GM19467 (cell line): ENCODE results near the gene NCKAP5.

Experiments
- ATAC-seq: cut with Tn5 transposase; IDR thresholded peaks from one replicate; pipeline ENCODE4 v1.9.1; 2021; ENCODE audit warnings: mild to moderate bottlenecking, moderate library complexity; ENCODE audit not compliant: unreplicated experiment

NCKAP5 gene

DNA sequence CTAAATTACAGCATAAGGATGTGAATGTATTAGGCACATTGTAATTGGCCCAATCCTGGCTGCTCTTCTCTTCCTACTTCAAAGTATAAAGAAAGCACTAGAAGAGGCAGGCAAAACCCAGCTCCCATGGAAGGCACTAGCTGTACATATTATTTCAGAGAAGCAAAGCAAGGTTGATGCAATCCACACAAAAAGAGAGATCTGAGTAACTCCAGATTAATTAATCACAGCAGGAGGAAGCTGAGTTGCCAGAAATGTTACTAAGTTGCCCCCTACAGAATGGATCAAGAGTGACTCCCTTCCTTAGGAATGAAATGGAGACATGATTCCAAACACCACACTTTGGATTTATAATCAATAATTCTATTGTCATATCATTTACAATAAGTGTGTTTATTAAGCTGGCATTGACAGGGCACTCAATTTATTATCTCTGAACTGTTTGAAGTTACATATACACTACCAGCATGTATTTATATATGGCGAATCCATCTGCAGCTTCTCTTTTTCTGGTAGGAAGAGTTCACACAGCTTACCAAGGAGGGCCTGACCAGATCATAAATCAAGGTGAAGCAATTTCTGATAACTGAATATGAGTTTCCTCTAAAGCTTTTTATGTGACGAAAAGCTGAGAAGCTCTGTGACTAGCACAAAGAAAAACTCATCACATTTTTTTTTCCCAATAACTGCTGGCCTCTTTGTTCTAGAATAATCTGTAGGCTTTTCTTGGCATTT lies 505.2 kb downstream of the NCKAP5 start:
- no peak for ATAC-seq

DNA sequence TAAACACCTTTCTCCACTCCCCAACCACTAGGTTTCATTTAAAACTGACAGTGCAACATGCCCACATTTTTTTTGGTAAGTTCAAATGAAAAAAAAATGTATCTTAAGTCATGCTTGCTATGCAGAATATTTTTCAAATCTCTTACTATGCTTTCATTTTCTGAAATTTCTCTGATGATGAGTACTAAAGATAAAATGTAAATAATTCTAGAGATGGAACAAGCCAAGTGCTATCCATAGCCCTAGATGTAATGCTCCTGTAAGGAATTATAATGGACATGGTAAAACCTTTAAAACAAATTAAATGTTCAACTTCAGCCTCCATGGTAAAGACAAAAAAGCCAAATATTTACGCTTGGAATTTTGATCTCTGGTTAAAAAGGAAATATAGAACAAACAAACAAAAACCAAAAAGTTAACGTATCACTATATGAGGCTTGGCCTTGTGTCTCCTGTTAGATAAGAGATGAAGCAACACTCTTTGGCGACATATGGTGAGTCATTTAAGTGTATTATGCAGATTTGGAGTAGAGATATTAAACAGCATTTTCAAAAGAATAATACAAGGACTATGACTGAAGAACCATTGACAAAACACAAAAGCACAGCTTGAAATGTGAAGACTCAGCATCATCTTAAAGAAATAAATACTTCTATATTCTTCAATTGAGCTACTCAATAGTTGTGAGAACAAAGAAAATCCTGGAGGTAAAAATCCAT lies 506.2 kb downstream of the NCKAP5 start:
- no peak for ATAC-seq

DNA sequence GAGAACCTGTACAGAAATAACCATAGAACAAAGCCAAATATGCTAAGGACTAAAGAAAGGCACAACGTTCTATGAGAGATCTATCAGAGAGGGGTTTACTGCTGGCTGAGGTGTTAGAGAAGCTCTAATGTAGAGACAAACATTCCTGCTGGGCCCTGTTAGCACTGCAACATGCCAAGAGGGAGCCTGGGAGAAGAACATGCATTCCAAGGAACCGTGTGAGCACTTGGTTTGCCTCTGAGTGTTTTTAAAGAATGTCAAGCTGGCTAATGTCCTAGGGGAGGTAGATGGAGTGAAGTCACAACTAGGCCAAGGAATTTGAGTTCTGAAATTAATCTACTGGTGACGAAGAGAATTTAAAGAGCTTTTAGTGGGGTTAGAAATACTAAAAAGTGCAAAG lies 514.0 kb downstream of the NCKAP5 start:
- ATAC-seq: no peak

DNA sequence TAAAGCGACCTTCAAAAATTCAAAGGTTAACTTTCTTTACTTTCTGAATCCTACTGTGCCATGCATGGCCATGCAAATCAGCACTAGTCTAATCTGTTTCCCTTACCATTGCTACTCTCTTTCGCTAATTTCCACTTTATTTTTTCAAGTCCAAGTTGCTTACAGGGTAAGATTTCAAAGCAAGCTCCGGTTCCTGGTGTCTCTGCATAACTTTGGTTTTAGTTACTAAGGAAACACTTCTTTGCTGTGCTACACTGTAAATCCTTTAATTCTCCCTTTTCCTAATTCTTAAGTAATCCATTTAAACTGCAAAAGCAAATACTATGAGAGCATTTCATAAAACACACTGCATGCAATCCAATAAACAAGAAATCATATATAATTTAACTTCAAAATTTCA lies 514.7 kb downstream of the NCKAP5 start:
- ATAC-seq: no peak

DNA sequence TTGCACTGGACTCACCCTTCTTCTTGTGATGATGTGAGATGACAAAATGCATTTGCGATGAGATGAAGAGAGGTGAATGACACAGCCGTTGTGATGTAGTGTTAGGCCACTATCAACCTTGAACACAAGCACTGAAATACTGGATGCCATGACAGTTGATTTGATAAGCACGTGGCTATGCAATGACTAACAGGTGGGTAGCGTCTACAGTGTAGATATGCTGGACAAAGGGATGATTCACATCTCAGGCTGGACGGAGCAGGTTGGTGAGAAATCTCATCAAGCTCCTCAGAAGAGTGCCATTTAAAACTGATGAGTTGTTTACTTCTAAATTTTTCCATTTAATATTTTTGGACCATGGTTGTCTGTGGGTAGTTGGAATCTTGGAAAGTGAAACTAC lies 522.5 kb downstream of the NCKAP5 start:
- ATAC-seq: no peak

DNA sequence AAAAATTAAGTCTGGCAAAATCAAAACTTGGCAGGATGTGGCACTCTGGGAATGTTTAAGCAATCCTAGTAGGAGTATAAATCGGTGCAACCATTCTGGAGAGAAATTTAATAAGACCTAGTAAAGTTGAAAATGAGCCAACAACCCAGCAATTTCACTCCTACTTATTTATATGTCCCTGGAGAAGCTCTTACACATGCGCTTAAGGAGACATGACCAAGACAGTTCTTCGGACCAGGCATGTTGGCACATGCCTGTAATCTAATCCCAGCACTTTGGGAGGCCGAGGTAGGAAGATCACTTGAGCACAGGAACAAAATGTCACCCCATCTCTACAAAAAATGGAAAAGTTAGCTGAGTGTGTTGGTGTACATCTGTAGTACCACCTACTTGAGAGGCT lies 523.7 kb downstream of the NCKAP5 start:
- ATAC-seq: no peak

DNA sequence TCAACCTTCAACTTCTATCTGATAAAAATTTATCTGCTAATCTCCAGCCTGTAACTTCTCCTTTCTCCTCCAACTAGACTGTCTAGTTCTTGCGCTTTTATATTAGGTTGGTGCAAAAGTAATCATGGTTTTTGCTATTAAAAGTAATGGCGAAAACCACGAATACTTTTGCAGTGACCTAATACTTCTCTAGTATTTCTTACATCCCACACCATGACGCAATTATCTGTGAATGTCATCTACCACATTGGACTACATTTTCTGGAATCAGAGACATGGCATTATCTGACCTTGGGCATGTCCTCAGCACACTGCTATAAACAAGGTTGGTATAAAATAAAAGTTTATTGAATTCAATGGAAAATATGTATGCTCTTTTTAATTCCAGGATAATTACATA lies 528.1 kb downstream of the NCKAP5 start:
- ATAC-seq: no peak

DNA sequence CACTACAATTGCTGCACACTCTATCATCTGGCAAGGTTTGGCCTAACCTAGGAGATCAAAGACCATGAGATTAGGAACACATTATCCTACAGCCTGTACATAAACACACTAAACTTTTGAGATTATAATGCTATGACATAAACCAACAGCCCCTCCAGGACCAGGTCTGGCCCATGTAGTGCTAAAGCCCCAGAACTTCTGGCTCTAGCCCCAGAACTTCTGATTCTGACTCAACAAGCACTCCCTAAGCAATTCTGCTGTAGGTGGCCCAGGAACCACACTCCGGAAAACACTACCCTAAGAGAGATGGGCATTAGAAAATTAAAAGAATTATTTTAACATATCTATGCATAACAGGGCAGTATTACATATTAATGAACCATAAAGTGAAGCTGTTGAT lies 528.7 kb downstream of the NCKAP5 start:
- ATAC-seq: no peak

DNA sequence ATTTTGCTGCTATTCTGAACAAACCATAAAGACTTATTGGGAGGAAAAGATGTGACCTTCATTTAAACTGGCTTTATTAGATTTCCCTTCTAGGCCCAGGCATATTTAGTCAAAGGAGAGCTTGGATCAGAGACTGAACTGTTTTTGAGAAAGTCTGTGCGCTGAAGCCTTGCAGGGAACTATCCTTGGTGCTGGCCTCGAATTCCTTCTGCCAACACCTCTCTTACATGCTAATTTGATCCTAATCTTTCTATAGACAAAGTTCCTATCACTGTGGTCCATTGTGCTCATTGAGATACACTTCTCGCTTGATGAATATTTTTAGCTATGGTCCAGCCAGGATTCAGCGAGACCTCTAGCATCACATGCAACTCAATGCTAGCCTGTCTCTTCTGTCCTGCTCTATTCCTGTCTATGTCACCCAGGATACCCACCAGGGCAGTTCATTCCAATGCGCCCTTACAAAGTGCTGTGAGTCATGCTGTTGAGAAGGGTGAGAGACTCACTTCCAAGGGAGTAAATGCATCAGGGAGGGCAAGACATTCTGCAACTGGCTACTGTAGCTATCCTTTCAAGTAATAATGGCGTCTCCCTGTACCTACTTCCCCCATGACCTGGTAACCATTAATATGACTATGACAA lies 541.6 kb downstream of the NCKAP5 start:
- ATAC-seq: no peak

DNA sequence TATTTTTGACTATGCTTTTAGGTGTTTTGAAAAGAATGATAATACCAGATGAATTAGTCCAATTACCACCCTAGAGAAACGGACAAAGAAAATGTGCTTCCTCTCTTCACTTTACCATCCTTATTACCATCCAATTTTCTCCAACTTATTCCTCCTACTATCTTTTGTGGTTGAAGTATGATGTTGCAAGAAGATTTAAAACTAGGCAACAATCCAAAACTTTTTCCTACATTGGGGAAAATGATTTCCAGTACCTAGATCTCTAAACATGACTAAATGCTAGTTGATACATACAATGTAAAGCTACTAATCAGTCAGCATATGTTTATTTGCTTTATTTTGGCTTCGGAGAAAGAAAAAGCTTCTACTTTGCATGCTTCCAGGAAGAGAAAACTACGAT lies 543.3 kb downstream of the NCKAP5 start:
- no peak for ATAC-seq

DNA sequence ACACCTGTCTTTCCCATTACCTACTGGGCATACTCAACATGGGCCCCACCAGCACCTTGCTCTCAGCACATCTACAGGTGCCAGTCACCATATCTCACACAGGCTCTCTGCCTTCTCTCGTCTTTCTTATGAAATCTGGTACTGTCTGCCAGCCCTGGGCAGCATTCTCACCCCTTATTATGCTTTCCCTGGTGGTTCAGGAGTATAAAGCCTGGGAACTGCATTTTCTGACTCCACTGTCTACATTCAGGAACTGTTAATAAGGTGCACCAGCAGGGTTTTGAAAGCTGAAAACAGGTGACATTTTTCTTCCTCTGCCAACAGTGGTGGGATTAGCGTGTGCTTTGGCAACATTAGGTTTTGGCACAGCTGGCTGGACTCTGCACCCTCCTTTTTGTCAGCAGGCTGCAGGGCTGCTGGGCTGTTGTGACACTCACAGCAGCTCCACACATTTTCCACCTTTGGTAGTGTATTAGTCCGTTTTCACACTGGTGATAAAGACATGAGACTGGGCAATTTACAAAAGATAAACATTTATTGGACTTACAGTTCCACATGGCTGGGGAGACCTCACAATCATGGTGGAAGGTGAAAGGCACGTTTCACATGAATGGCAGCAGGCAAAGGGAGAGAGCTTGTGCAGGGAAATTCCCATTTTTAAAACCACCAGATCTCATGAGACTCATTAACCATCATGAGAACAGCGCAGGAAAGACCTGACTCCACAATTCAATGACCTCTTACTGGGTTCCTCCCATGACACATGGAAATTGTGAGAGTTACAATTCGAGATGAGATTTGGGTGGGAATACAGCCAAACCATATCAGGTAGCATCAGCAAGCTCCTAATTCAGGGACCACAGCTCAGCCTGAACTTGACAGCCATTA lies 555.2 kb downstream of the NCKAP5 start:
- ATAC-seq: no peak

DNA sequence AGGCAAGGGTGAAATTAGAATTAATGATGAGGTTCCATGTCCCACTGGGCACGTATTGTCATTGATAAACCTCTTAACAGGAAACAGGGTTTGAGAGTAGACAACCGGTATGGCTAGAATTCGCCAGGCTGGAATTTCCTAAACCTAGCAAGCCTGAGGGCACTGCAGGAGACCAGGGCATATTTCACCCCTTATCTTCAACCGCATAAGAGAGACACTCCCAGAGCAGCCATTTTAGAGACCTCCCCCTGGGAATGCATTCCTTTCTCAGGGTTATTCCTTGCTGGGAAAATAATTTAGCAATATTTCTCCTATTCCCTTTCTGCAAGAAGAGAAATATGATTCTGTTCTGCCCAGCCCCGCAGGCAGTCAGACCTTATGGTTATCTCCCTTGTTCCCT lies 563.6 kb downstream of the NCKAP5 start:
- ATAC-seq: no peak

DNA sequence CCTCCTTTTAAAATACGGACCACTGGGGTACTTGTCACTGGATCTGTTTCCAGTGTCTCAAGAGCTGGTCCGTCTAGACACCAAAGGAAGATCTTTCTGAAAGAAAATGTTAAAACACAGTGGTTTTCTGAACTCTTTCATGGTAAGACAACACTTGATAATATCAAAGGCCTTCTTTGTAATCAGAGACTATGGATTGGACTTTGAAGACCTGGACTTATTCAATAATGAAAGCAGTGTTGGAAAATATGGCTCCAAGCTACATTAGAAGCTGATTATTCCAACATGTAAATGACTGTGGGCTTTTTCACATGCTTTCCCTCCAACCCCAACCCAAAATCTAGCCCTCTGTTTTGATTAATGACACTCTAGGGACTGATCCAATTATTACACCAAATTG lies 568.8 kb downstream of the NCKAP5 start:
- no peak for ATAC-seq

DNA sequence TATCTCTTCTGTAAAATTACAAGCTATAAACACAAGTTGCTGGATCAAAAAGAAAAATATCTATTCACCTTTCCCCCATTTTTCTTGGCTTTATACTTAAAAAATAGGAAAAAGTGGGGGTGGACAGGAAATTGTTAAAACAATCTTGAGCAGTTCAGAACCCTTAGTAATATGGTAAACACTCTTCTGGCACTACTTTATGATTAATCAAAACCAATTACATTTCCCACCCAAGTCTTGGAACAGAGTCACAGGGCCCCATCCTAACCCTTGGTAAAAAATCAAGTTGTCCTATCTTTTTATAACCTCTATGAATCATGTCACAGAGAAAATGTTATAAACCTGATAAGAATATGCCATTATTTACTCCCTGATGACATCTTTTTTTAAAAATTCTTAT lies 570.0 kb downstream of the NCKAP5 start:
- no peak for ATAC-seq

DNA sequence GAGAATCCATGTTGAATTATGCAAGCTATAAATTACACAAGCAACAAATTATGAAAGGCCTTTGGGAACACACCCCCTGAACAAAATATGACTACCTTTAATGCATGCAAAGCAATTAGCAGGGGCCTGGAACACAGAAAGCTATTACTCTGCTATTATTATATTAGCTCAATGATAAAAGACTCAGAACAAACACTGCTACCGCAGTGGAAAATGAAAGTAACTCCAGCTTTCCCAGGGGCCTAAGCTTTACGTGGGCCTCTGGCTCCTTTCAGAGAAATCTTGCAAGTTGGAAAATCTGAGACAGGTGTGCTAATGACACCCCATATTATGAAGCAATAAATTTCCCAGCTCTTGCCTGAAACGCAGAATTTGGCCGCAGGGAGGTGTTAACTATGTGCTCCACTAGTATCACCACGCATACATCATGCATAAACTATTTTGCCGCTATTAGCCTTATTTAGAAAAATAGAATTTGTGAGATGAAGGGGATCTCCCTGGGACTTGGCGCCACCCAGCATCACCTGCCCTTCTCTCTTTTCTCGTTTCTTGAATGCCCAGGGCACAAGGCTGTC lies 576.7 kb downstream of the NCKAP5 start:
- ATAC-seq: no peak

DNA sequence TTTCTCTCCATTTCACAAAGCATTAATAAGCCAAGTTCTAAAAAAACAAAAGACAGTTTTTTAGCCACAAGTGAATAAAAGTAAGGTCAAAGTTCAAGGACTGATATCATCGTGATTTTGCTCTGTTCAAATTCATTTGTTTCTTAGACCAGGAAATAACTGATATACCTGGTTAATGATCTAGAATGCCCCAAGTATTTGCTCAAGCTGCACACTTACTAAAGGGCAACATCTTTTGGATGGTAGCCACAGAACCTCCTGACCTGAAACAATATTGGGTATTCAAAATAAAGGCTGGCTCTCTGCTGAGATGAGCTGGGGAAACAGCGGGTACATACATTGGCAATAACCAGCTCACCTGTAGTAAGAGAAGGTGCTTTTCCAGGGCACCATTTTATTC lies 583.5 kb downstream of the NCKAP5 start:
- ATAC-seq: no peak

DNA sequence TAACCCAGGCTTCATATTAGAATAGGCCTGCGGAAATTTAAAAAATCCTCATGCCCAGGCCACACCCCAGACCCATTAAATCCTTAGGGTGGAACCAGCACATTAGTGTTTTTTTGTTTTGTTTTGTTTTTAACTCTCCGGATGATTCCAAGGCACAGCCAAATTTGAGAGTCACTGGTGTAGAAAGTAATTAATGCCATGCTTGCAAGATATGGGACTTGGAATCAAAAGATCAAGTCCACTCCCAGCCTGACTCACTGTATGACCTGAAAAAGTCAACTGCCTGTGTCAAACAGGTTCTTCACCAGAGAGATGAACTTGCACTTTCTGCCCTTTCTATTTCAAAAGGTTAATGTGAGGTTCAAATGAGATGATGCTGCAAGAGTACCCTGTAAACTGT lies 588.0 kb downstream of the NCKAP5 start:
- ATAC-seq: no peak

DNA sequence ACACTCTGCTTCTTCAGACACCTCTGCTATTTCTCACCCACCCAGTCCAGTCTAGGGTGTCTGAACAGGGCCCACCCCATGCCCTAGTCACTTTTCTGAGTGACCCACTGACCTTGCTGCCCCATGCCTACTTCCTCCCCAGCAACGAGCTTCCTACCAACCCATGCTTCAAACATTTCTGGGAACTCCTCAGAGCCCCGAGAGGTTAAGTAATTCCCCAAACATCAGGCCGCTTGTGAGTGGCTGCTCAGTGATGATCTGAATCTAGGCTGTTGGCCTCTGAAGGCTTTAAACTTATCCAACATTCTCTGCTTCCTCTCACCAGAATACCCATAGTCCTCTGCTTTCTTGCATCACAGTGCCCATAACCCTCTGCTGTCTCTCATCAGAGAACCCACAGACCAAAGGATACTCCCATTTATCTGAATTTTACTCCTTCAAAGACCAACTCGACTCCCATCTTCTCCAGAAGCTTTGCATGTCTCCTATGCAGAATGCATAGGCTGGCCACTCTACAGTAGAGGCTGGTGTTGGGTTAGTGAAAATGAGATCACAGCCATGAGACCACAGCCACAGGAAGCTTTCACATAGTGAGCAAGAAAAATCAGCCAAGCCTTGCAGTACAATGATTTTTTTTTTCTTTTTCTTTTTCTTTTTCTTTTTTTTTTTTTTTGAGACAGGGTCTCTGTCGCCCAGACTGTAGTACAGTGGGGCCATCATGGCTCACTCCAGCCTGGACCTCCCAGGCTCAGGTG lies 588.7 kb downstream of the NCKAP5 start:
- ATAC-seq: peak; percentile 60

DNA sequence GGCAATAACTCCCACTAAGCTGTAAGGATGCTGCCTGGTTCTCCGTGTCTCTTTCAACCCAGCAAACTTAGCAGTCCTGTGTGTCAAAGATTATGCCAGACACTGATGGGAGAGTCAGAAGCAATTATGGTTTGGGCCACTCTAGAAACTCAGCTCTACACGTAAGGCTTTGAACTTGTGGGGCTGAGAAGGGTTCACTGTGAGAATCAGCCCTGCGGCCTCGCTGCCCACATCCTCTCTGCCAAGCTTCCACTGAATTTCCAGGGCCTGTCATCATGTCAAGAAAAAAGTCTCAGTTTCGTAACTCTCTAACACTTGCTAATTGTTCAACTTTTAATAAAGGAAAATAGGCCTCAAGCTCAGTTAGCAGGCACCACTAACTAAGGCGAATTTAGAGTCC lies 589.4 kb downstream of the NCKAP5 start:
- peak; percentile 42 for ATAC-seq
